GM18909 (cell line): ENCODE measurements around the gene A2M.

ENCODE experiments used
- ATAC-seq: cut with Tn5 transposase; IDR thresholded peaks from one replicate; pipeline ENCODE4 v1.9.1; 2021; ENCODE audit warnings: mild to moderate bottlenecking; ENCODE audit not compliant: unreplicated experiment, poor library complexity

The A2M gene

GRCh38 chr12:9123781-9124382 lies 8.2 kb upstream of the A2M start:
- no peak for ATAC-seq

GRCh38 chr12:9122091-9122609 lies 6.4 kb upstream of the A2M start:
- no peak for ATAC-seq

GRCh38 chr12:9120487-9121184 lies 4.9 kb upstream of the A2M start:
- no peak for ATAC-seq

- ATAC-seq, result no peak
Measured at GRCh38 chr12:9118158-9118557, 2.4 kb upstream of the A2M start.

- ATAC-seq, result no peak
Measured at GRCh38 chr12:9114946-9115345, 773 bp downstream of the A2M start.

- no peak for ATAC-seq
Measured at GRCh38 chr12:9113987-9114309, 1.8 kb downstream of the A2M start.

GRCh38 chr12:9113296-9113986 lies 2.3 kb downstream of the A2M start:
- ATAC-seq, result no peak

GRCh38 chr12:9112076-9112853 lies 3.5 kb downstream of the A2M start:
- no peak for ATAC-seq

- ATAC-seq, result no peak
Measured at GRCh38 chr12:9111525-9111924, 4.2 kb downstream of the A2M start.

- ATAC-seq, result no peak
Measured at GRCh38 chr12:9109737-9110491, 5.8 kb downstream of the A2M start.

- no peak for ATAC-seq
Measured at GRCh38 chr12:9109213-9109522, 6.6 kb downstream of the A2M start.

- ATAC-seq, result no peak
Measured at GRCh38 chr12:9108504-9109212, 7.1 kb downstream of the A2M start.

GRCh38 chr12:9107542-9107873 lies 8.2 kb downstream of the A2M start:
- ATAC-seq, result no peak

GRCh38 chr12:9106610-9107541 lies 8.8 kb downstream of the A2M start:
- no peak for ATAC-seq

GRCh38 chr12:9106067-9106466 lies 9.7 kb downstream of the A2M start:
- ATAC-seq, result no peak

GRCh38 chr12:9104767-9105423 lies 10.8 kb downstream of the A2M start:
- no peak for ATAC-seq

- ATAC-seq, result no peak
Measured at GRCh38 chr12:9104087-9104486, 11.6 kb downstream of the A2M start.
